ENCODE data around the gene DUSP19. TPM values are rescaled to one million over a fixed set of nuclear protein-coding genes. Genes with fewer than 3 reads are reported as not detected.

DUSP19 gene
- total RNA-seq, 1 experiment from 2014 or later = 0.86 TPM

DNA sequence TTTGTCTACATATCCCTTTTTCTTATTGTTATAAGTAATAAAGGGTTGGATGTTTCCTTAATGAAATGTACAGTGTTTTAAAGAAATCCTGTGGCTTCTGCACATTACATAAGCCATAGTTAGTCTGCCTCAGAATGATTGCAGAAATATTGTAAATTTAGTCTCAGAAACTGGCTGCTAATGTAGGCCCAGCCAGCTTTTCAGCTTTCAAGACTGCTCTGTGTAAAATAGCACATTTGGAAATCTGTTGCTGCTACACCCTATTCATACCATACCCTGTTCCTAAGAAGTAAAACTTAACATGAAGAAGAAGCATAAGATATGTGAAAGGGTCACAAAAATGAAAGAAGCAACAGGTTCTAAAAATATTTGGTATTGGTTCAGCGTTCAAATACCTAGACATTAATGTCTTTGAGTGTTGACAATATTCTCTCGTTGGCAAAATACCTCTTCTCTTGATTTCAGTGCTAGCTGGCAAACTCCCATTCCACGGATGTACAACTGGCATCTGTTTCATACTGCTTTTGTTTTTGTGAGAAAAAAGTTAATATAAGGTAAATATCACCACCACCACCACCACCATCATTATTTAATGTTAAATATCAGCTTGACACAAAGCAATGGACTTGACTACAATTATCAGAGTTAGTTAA lies 21.1 kb upstream of the DUSP19 start:
- no peaks in the 10 kb centered on the region for H3K36me3 ChIP-seq
- H3K9me3 ChIP-seq = no peaks in the 10 kb centered on the region
- H3K27me3 ChIP-seq = no peaks in the 10 kb centered on the region
- no peak overlapping the region for H3K4me3 ChIP-seq
- DNase-seq = no peak

DNA sequence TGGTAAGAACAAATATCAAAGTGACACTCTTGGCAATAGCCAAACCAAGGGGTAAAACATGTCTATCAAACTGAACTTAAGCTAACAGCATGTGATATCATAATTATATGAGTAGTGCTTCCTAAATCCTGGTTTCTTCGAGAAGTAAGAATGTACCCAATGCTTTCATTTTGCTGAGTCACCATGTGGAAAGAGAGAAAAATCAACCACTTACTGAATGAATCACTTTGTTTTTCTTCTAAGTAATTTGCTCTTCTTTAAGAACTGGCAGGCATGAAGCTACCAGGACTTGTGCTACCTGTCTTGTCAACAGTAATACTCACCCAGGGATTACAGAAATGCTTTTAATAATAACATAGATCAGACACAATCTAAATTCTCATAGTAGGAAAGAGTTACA lies 19.0 kb upstream of the DUSP19 start:
- H3K4me3 ChIP-seq = no peak overlapping the region
- no peaks in the 10 kb centered on the region for H3K27me3 ChIP-seq
- DNase-seq = peak; percentile 10
- no peaks in the 10 kb centered on the region for H3K36me3 ChIP-seq
- H3K9me3 ChIP-seq = no peaks in the 10 kb centered on the region

DNA sequence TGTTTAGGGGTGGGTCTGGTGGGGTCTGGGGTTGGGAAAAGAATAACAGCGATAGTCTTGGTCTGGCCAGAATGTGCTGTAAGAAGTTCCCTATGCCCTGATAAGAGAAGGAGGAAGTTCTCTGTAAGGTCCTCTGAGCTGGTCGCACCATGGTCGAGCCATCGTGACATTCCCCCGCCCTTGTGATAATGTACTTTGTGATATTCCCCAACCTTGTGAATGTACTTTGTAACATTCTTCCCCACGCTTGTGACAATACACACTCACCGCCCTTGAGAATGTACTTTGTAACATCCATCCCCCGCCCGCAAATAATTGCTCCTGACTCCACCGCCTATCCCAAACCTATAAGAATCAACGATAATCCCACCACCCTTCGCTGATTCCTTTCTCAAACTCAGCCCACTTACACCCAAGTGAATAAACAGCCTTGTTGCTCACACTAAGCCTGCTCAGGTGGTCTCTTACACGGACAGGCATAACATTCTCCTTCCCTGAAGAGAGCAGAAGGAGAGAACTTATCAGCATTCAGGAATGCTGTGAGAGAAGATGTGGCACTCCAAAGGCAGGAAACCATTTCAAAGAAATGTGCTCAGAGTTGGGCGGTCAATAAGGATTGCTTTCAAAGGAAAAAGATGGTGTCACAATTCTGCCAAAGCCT lies 17.8 kb upstream of the DUSP19 start:
- DNase-seq = no peak
- Histone ChIP-seq H3K36me3 (no peaks in the 10 kb centered on the region), H3K9me3 (no peaks in the 10 kb centered on the region), H3K4me3 (no peak overlapping the region), H3K27me3 (no peaks in the 10 kb centered on the region)

DNA sequence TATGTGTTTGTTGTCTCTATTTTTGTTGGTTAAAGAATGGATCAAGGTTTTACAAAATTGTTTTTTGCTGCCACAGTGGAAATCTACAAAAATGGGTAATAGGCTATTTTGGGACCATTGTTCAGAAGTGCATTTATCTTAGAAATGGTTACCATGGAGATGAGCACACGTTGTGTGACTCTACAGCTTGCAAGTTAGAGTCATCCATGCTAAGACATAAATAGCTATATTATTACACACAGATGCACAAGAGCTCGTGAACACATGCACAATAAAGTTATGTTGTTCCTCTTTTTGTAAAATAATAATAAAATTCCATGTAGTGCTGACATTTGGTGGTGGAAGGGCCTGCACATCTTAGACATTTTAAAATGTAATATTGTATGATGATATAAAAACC lies 15.5 kb upstream of the DUSP19 start:
- H3K27me3 ChIP-seq = no peaks in the 10 kb centered on the region
- H3K4me3 ChIP-seq = no peak overlapping the region
- no peaks in the 10 kb centered on the region for H3K9me3 ChIP-seq
- H3K36me3 ChIP-seq = no peaks in the 10 kb centered on the region
- DNase-seq = no peak

DNA sequence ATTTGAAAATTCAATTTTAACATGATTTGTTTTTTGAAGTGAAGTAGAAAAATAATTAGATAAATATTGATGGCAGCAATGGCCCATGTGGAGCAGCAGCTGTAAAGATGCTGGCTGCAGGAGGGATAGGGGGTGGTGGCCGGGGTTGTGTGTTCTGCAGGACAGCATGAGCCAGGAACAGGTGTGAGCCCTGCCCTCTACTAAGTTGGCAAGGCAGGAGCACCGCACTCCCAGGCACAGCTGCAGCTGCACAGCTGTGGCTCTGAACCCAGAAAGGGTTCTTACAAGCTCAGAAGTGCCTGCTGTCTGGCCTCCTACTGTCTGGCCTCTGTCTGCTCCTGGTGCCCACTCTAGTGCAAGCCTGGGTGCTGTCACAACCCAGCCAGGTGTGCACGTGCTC lies 10.0 kb upstream of the DUSP19 start:
- no peaks in the 10 kb centered on the region for H3K36me3 ChIP-seq
- H3K27me3 ChIP-seq = no peaks in the 10 kb centered on the region
- no peak for DNase-seq
- no peak overlapping the region for H3K4me3 ChIP-seq
- no peaks in the 10 kb centered on the region for H3K9me3 ChIP-seq

DNA sequence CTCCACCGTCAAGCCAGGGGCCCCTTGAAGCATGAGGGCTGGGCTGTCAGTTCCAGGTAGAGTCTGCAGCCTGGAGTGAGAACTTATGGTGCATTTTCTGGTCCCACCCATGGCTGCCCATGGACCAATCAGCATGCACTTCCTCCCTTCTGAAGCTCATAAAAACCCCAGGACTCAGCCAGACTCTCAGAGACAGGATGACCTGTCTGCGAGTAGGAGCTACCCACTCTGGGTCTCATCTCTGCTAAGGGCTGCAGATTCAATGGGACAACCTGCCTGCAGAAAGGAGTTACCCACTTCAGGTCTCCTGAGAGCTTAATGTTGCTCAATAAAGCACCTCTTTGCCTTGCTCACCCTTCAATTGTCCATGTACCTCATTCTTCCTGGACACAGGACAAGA lies 9.4 kb upstream of the DUSP19 start:
- Histone ChIP-seq H3K4me3 (no peak overlapping the region), H3K36me3 (no peaks in the 10 kb centered on the region), H3K9me3 (no peaks in the 10 kb centered on the region), H3K27me3 (no peaks in the 10 kb centered on the region)
- DNase-seq = no peak

DNA sequence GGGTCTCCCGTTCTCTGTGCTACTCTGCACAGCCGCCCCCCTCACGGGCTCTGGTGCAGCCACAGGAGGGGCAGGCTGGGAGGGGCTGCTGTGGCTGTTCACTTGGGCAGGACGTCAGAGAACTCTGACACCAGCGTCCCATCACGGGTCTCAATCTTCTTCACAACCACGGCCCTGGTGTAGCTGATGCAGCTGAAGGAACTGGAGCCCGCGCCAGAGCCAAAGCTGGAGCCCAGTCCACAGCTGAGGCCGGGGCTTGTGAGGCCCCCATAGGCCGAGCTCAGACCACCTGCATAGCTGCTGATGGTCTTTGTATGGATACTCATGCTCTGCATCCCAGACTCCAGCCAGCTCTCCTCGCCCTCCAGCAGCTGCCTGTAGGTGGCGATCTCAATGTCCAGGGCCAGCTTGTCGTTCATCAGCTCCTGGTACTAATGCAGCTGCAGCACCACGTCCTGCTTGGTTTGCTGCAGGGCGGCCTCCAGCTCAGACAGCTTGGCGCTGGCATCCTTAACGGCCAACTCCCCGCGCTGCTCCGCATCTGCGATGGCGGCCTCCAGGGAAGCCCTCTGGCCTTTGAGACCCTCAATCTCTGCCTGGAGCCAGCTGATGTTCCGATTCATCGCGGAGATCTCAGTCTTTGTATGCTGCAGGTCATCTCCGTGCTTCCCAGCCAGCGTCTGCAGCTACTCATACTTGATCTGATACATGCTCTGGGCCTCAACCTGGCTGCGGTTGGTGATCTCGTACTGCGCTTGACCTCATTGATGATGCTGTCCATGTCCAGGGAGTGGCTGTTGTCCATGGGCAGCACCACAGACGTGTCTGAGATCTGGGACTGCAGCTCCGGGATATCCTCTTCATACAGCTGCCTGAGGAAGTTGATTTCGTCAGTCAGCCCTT lies 7.4 kb upstream of the DUSP19 start:
- DNase-seq = peak; percentile 76

DNA sequence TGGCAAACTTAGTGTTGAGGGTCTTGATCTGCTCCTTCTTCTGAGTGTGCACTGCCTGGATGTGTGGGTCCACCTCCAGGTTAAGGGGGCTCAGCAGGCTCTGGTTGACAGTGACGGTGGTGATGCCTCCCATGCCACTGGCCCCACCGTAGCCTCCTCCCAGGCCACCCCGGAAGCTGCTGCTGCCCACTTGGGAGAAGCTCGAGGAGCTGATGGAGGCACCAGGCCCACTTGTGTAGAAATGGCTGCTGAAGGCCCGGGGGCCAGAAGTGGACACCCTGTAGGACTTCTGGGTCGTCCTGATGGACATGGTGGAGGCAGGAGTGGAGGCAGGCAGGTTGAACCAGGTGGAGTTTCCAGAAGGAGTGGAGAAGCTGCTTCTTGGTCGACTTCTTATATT lies 6.4 kb upstream of the DUSP19 start:
- no peaks in the 10 kb centered on the region for H3K9me3 ChIP-seq
- no peak overlapping the region for H3K4me3 ChIP-seq
- no peak for DNase-seq
- no peaks in the 10 kb centered on the region for H3K36me3 ChIP-seq
- no peaks in the 10 kb centered on the region for H3K27me3 ChIP-seq

More for the DNA sequence above, 7.4 kb upstream of the DUSP19 start:
- Histone ChIP-seq H3K9me3 (no peaks in the 10 kb centered on the region), H3K36me3 (no peaks in the 10 kb centered on the region), H3K27me3 (no peaks in the 10 kb centered on the region), H3K4me3 (no peak overlapping the region)

DNA sequence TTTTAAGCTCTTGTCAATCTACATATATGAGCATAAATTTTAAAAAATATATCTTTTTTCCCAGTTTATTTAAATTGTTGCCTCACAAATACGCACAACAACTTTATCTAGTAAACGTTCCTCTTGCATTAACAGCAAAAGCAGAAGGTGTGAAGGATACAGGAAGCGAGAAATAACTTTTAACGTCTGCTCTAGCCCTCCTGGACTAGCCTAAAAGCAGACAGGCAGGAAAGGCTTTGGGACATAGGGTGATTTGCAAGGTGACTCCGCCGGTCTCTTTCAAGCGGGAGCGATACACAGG lies 434 bp upstream of the DUSP19 start:
- Histone ChIP-seq H3K27me3 (no peaks in the 10 kb centered on the region), H3K9me3 (no peaks in the 10 kb centered on the region), H3K36me3 (no peaks in the 10 kb centered on the region), H3K4me3 (peak overlapping the region; percentile 63)
- DNase-seq = peak; percentile 6

DNA sequence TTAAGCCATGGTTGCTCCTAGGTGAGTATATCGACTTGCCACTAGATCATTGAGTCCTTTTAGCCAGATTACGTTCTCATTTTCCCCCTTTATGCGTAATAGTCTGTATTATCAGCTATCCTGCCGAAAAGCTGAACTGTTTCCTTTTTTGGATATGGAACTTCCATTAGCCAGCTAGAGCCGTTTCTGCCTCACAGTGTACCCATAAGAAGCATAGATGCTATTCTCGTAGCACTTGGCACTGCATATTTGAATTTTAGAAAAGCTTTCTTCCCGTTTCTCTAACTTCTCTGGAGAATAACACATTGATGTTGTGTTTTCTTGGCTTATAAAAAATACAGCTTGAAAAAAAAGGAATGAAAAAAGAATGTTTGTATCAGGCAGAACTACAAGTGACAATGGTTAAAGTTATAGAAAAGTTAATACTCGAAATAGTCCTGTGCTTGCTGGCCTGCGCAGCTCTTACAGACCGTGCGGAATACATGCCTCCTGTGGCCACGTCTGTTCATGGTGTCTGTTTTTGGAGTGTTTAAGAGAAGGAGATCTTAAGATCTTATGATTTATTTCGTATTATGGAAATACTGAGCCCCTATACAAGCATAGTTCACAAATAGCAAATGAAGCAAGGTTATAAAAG lies 710 bp downstream of the DUSP19 start:
- no peaks in the 10 kb centered on the region for H3K27me3 ChIP-seq
- DNase-seq = no peak
- peak overlapping the region; percentile 63 for H3K4me3 ChIP-seq
- H3K36me3 ChIP-seq = no peaks in the 10 kb centered on the region
- no peaks in the 10 kb centered on the region for H3K9me3 ChIP-seq

DNA sequence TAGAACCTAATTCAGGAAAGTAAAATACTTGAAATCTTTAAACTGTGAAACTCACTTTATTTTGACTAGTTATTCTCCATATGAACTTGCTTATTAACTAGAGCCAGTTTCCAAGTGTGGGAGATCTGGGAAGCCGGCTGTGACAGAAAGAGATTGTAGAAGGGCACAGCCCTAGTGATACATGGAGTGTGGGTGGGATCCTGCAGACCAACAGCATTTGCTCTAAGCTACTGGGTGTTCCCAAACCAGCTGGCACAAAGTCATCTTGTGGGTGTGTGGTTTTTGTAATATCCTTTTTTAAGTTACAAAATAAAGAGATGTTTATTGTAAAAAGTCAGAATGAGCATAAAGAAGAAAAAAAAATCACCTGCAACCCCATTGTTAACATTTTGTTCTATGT lies 3.4 kb downstream of the DUSP19 start:
- H3K36me3 ChIP-seq = no peaks in the 10 kb centered on the region
- H3K4me3 ChIP-seq = no peak overlapping the region
- no peaks in the 10 kb centered on the region for H3K9me3 ChIP-seq
- no peaks in the 10 kb centered on the region for H3K27me3 ChIP-seq
- no peak for DNase-seq

DNA sequence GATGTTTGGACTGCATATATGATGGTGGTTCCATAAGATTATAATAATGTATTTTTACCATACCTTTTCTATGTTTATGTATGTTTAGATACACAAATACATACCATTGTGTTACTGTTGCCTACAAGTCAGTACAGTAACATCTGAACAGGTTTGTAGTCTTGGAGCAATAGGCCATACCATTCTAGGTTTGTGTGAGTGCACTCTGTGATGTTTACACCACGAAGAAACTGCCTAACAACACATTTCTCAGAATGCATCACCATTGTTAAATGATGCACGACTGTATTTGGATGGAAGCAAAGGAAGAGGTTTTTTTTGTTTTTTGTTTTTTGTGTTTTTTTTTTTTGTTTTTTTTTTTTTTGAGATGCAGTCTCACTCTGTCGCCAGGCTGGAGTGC lies 9.5 kb downstream of the DUSP19 start:
- Histone ChIP-seq H3K27me3 (no peaks in the 10 kb centered on the region), H3K4me3 (no peak overlapping the region), H3K9me3 (no peaks in the 10 kb centered on the region), H3K36me3 (no peaks in the 10 kb centered on the region)
- no peak for DNase-seq

DNA sequence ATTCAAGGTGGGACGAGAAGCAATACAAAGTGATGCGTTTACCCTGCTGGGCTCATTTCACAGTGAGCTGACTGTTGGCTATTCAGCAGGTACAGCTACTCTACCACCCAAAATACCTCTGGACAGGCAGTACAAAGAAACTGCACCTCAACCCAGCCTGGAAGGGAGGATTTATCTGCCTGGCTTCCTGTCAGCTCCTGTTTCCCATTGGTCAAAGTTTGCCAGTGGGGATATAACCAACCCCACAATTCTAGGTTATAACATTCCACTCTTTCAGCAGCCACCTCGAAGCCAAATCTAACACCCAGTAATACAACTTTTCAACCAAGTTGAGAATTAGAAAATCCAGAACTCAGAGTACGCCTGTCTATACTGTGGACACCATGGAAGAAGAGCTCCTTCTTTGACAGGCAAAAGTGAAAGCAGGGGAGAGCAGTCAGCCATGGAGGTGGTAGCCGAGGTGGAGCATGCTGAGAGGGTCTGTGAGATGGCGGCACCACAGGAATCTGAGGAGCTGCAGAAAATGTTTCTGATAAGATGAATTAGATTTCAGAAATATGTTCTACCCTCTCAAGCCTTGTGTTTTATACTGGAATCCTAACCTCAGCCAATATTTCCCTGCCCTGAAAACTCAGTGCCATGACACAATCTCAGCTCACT lies 10.8 kb downstream of the DUSP19 start:
- Histone ChIP-seq H3K27me3 (no peaks in the 10 kb centered on the region), H3K36me3 (no peaks in the 10 kb centered on the region), H3K4me3 (no peak overlapping the region), H3K9me3 (no peaks in the 10 kb centered on the region)
- DNase-seq = no peak

DNA sequence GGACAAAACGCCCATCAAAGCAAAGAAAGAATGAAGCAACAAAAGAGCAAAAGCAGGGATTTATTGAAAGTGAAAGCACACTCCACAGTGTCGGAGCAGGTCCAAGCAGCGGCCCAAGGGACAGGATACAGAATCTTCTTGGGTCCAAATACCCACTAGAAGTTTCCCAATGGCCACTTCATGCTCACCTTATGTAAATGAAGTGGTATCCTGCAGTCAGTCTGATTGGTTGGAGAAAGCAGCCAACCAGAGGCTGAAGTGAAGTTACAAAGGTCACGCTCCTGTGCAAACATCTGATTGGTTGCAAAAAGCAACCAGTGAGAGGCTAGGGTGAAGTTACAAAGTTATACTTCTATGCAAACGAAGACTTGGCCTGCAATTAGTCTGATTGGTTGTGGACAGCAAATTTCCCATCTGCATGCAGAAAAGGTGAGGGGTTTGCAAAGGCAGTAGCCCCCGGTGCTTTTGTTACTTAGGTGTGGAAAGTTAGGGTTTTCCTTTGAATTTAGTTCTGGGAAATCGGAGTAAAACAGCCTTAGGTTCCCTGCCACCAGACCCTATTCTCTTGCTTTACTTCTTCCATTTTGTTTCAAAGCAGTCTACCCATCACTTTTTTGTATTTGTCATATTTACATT lies 12.9 kb downstream of the DUSP19 start:
- no peak overlapping the region for H3K4me3 ChIP-seq
- no peaks in the 10 kb centered on the region for H3K36me3 ChIP-seq
- H3K9me3 ChIP-seq = no peaks in the 10 kb centered on the region
- DNase-seq = no peak
- no peaks in the 10 kb centered on the region for H3K27me3 ChIP-seq

DNA sequence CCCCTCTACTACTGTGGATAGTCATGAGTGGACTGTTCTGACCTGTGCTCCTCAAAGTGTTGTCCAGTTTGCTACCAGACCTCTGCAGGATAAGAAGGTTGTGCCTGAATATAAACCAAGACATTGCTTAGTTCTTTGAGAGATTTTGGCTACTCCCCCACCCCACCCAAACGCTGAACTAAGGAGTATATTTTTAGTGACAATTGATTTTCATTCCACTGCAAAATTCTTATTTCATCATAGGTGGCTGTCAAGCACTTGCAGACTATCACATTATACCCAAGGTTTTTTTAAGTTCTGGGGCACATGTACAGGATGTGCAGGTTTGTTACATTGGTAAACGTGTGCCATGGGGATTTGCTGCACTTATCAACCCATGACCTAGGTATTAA lies 13.4 kb downstream of the DUSP19 start:
- no peak for DNase-seq
- Histone ChIP-seq H3K4me3 (no peak overlapping the region), H3K36me3 (no peaks in the 10 kb centered on the region), H3K9me3 (no peaks in the 10 kb centered on the region), H3K27me3 (no peaks in the 10 kb centered on the region)

DNA sequence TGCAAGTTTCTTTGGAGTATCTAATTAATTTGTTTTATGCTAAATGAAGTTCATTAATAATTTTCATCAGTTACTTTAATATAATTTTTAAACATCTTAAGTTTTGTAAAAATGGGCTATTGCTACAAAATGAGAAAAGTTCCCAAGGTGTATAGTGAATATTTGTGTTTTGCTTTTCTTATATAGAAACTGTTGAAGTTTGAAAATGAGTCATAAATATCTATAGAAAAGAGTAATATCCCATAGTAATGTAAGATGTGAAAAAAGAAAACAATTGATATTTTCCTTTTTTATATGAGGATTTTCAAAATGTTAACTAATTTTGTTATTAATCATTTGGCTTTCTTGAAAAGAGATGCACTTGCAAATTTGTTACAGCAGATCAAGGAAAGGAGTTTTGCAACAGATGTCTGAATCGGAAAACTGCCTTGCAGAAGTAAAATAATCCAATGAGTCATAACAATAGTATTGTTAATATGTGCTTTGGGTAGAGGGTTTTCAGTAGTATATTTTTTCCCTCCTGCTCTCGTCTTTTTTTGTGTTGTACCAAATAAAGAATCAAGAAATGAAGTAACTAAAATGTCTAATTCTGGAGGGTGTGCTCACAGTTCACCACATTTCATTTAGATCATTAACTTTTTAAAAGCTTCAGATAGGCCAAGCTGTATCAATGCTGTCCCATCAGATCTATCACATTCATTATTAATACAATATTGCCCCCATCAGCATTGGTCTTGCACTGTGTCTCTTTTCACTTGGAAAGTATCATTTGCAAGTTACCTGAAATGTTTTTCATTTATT lies 15.5 kb downstream of the DUSP19 start:
- no peaks in the 10 kb centered on the region for H3K9me3 ChIP-seq
- no peak overlapping the region for H3K4me3 ChIP-seq
- no peak for DNase-seq
- no peaks in the 10 kb centered on the region for H3K36me3 ChIP-seq
- H3K27me3 ChIP-seq = no peaks in the 10 kb centered on the region
